HepG2 (cell line): ENCODE results near the gene JMJD1C. TPM values are rescaled to one million over a fixed set of nuclear protein-coding genes. Genes with fewer than 3 reads are reported as not detected.

Experiments used
- DPF2 ChIP-seq: sonication (generic); formaldehyde crosslinking; IDR thresholded peaks from 2 replicates; pipeline ENCODE4 v1.4.0; 2020; ENCODE audit warnings: mild to moderate bottlenecking, low read depth, missing genetic modification reagents, borderline replicate concordance
- MZF1 ChIP-seq: sonication (generic); formaldehyde crosslinking; IDR thresholded peaks from 2 replicates; pipeline ENCODE4 v1.8.1; 2023; ENCODE audit warnings: mild to moderate bottlenecking, missing genetic modification reagents, borderline replicate concordance
- RERE ChIP-seq: IDR thresholded peaks from 2 replicates; pipeline ENCODE4 v1.6.1; 2016; ENCODE audit warnings: low read depth, missing genetic modification reagents, missing compliant biosample characterization
- TOE1 ChIP-seq: sonication (generic); formaldehyde crosslinking; IDR thresholded peaks from 2 replicates; pipeline ENCODE4 v1.4.0; 2020; ENCODE audit warnings: mild to moderate bottlenecking, missing genetic modification reagents
- ZHX1 ChIP-seq: sonication (generic); formaldehyde crosslinking; IDR thresholded peaks from 2 replicates; pipeline ENCODE4 v1.8.1; 2022; ENCODE audit warnings: low read depth, mild to moderate bottlenecking, missing genetic modification reagents
- ZNF264 ChIP-seq: sonication (generic); formaldehyde crosslinking; IDR thresholded peaks from 2 replicates; pipeline ENCODE4 v1.4.0; 2020; ENCODE audit warnings: missing genetic modification reagents
- ZNF770 ChIP-seq: sonication (generic); formaldehyde crosslinking; IDR thresholded peaks from 2 replicates; pipeline ENCODE4 v1.5.0; 2020; ENCODE audit warnings: mild to moderate bottlenecking, missing genetic modification reagents
- ZUFSP ChIP-seq: sonication (generic); formaldehyde crosslinking; IDR thresholded peaks from 2 replicates; pipeline ENCODE4 v1.9.0; 2021; ENCODE audit warnings: missing genetic modification reagents, mild to moderate bottlenecking, borderline replicate concordance
- polyA plus RNA-seq, 8 experiments: library from polyadenylated mRNA; depleted of rRNA in 3 of 8; stranded (reverse) in 7 of 8; unstranded in 1 of 8; fragments of >200 nt; fragmentation: Illumina TruSeq in 4 of 8; extraction: Trizol in 4 of 8; gene quantifications; 2 replicates each; pipeline versions ENCODE4 v1.2.1 to v1.2.3, GENCODE V29; 2011 to 2016; ENCODE audit warnings: low read depth in 4 of 8, missing spikeins in 1 of 8, mixed read lengths in 1 of 8; ENCODE audit not compliant: insufficient read depth in 1 of 8
- total RNA-seq, 5 experiments: library from RNA; depleted of rRNA; stranded (reverse); fragments of >200 nt; fragmentation: Illumina TruSeq; extraction: Trizol; gene quantifications; 2 replicates each; pipeline ENCODE4 v1.2.3, GENCODE V29; 2016; ENCODE audit warnings: low read depth in 1 of 5

Gene JMJD1C
- total and polyA plus RNA-seq, 2 of the 13 experiments (the other 11 are each of a cell fraction or from before 2014, with no cell fraction given): 42.3 to 42.7 TPM

- TF ChIP-seq ZUFSP (CRISPR knock-in tag): no peak
- TF ChIP-seq ZNF770 (CRISPR knock-in tag): no peak
- TF ChIP-seq RERE (CRISPR knock-in tag): no peak
- no peak for TF ChIP-seq TOE1 (CRISPR knock-in tag)
- no peak for TF ChIP-seq ZHX1 (CRISPR knock-in tag)
- no peak for TF ChIP-seq MZF1
- TF ChIP-seq ZNF264: no peak
- TF ChIP-seq DPF2: no peak
These were observed 223.9 kb downstream of the JMJD1C start (continued) for GRCh38 chr10:63241841-63242281.
